ENCODE measurements around the gene AGPAT2.

The AGPAT2 gene

DNA sequence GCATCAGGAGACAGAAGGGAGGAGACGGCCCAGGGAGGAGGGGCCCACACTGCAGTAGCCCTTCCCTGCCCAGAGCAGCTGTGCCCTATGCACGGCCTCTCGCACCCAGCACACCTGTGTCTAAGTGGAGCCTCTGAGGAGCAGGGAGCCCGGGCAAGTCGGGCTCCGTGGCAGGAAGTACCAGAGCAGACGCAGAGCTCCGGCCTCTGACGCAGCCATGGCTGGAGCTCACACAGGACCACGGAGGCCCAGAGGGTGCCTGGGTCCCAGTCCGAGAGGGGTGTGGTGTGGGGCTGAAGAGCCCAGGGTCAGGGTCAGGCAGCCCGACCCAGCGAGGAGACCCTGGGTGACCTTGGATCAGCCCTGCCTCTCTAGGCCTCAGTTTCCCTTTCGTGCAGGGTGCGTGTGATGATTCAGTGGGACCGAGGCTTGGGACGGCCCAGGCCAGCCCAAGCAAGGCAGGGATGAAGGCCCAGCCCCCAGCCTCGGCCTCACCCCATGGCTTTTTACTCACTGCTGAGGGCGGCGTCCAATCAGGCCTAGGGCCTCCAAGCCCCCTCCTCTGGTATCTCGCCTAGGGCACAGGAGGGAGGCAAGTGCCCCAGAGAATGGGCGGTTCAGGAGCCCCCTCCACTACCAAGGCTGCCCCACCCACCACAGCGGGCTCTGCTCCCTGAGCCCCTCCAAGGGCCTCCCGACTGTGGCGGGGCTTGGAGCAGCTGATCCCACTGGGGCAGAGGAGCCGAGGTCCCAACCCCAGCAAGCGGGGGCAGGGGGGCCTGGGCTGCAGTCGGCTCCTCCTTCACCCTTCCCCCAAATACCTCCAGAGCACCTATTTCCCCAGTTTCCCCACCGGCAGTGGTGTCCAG is 4.3 kb upstream of the AGPAT2 start:
- TF ChIP-seq, protein P1, sequence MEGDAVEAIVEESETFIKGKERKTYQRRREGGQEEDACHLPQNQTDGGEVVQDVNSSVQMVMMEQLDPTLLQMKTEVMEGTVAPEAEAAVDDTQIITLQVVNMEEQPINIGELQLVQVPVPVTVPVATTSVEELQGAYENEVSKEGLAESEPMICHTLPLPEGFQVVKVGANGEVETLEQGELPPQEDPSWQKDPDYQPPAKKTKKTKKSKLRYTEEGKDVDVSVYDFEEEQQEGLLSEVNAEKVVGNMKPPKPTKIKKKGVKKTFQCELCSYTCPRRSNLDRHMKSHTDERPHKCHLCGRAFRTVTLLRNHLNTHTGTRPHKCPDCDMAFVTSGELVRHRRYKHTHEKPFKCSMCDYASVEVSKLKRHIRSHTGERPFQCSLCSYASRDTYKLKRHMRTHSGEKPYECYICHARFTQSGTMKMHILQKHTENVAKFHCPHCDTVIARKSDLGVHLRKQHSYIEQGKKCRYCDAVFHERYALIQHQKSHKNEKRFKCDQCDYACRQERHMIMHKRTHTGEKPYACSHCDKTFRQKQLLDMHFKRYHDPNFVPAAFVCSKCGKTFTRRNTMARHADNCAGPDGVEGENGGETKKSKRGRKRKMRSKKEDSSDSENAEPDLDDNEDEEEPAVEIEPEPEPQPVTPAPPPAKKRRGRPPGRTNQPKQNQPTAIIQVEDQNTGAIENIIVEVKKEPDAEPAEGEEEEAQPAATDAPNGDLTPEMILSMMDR (IDR thresholded peaks at IDR 0.05), result no peak

DNA sequence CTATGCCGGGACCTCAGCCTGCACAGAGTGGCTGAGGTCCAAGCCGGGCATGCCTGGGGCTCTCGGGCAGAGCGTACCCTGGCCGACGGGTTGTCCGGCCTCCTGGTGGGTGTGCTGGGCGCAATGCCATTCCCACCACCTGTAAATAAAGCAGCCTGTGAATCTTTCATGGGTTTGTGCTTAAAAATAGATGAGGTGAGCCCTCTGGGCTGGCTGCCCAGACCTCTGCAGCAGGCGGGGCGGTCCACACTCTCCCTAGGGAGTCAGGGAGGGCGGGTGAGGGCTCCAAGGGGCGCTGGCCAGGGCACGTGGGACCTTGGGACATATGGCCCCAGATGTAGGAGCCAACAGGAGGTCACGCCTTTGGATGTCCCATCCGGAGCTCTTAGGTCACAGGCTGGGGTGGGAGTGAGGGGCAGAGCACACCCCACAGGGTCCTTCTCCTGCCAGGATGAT is 3.6 kb upstream of the AGPAT2 start:
- TF ChIP-seq, protein P1 (IDR thresholded peaks at IDR 0.05), result no peak

DNA sequence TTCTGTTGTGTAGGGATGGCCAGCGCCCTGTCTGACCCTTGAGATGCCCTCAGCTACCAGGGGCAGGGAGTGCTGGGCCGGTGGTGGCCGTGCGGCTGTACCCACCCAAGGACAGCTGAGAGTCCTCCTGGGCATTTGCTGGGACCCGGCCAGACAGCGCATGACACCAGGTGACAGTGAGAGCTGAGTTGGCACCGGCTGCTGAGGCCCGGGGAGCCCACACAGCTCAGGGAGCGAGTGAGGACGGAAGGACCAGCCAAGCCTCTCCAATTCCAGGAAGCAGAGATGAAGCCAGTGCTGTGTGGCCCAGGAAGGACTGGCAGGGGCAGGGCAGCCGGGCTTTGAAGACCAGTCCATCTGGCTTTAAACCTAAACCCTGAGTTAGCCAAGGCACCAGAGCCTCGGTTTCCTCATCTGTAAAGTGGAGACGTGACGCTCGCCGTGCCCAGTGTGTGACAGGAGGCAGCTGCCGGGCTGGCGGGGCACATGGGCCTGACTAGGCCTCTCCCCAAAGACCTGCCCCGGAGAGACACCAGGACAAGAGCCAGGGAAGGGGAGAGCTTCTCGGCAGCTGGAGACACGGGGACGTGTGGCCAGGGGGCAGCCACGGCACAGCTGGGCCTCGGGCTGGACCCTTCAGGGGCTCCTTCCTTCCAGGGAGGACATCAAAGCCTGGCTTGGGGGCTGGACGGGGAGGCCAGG is 3.0 kb upstream of the AGPAT2 start:
- TF ChIP-seq, protein P1 (IDR thresholded peaks at IDR 0.05), result no peak

DNA sequence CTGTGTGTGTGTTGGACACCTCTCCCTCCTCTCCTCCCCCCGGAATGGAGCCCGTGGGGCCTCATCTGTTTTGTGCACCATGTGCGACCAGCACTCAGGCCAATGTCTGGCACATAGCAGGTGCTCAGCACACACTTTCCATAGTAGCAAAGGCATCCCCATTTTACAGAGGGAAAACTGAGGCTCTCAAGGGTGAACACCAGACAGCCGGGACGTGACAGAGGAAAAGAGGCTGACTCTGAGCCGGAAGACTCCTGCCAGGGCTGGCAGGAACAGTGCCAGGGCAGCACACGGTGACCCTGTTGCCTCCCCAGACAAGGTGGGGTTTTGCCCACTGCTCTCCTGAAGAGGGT is 1.8 kb upstream of the AGPAT2 start:
- TF ChIP-seq, protein P1 (IDR thresholded peaks at IDR 0.05), result no peak

DNA sequence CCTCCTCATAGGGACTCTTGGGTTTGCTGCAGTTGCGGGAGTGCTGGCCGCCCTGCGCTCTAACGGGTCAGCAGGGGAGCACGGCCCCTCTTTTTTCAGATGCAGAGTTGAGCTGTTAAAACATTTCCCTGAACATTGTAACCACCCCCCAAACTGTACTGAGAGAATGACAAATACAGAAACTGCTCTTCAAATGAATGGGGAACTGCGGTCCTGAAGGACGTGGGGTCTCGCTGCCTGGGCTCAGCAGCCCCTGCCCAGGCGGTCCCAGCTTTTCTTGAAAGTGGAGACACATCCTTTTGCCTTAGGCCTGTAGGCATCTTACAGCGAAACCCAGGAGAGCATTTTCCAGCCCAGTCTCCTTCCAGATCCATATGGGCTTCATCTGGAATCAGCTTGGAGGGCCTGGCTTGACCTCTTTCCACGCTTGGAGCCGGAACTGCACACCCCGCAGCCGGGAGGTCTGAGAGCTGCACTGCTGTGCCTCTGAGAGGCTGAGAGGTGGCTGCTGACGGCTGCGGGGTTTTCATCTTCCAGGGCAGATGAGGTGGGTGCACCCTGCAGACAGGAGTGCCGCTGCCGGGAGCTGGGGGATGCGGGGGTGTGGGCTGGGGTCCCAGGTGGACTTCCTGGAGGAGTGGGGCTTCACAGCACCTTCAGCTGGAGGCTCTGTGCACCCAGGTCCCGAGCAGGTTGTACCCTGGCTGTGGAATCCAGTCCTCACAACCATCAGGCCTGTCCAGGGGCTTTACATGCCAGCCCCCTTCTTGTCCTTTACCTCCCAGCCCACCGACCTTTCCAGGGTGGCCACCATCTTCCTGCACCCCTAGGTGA is 1.2 kb upstream of the AGPAT2 start:
- TF ChIP-seq, protein P1 (IDR thresholded peaks at IDR 0.05), result no peak

DNA sequence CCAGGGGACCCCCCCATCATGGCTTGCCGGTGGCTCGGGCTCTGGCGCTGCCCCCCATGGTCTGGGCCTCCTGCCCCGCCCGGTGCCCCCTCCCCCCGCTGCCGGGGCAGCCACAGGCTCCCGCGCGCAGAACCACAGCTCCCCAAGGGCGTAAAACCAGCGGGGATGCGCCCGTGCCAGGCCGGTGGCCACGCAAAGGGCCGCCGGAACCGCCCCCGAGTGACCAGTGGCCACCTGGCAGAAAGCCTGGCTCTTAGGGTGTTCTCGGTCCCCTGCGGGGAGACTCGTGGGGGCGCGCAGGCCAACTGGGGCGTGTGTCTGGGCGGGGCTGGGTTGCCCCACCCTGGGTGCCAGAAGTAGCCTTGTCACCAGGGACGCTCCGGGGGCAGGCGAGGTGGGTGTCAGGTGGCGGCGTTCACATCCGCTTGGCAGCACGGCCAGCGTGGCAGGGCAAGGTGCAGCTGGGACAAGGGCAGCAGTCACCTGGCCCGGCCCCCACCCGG is 515 bp upstream of the AGPAT2 start:
- TF ChIP-seq, protein P1 (IDR thresholded peaks at IDR 0.05), result no peak

DNA sequence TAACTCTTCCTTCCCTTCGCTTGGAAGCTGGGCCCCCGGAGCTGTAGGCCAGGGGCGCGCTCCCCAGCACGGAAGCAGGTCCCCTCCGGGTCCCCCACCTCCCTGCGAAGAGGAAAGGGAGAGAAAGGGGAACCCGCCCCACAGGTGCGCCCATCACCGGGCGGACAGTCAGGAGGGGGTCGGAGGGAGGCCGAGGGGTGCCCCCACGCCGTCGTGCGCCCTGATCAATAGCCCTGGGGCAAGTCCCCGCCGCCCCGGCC is 793 bp downstream of the AGPAT2 start:
- TF ChIP-seq, protein P1 (IDR thresholded peaks at IDR 0.05), result no peak

Data from LNCAP (cell line).